GM12891 (cell line): ENCODE data around the gene MTX3. TPM values are rescaled to one million over a fixed set of nuclear protein-coding genes. Genes with fewer than 3 reads are reported as not detected.

ENCODE experiments used
- DNase-seq: peaks from one replicate; pipeline ENCODE4 v3.0.0; 2011; ENCODE audit warnings: low spot score; ENCODE audit not compliant: insufficient read length
- FAIRE-seq: peaks from 2 replicates; lab custom pipeline; 2011; peaks lifted over from hg19 to GRCh38; lab: Jason Lieb, UNC
- PAX5 ChIP-seq: IDR thresholded peaks from 2 replicates; pipeline ENCODE4 v1.6.1; 2011; ENCODE audit warnings: low read length, moderate library complexity, mild to moderate bottlenecking; ENCODE audit not compliant: insufficient read depth, severe bottlenecking
- POLR2A ChIP-seq: IDR thresholded peaks from 2 replicates; pipeline ENCODE4 v1.6.1; 2011; ENCODE audit warnings: low read depth, low read length, control low read depth
- POLR2AphosphoS5 ChIP-seq: IDR thresholded peaks from 2 replicates; pipeline ENCODE4 v1.6.1; 2011; ENCODE audit warnings: low read depth, low read length, control low read depth
- POU2F2 ChIP-seq: IDR thresholded peaks from 2 replicates; pipeline ENCODE4 v1.6.1; 2011; ENCODE audit warnings: low read depth, mild to moderate bottlenecking, control low read depth, low read length, moderate library complexity
- SPI1 ChIP-seq: IDR thresholded peaks from 2 replicates; pipeline ENCODE4 v1.6.1; 2011; ENCODE audit warnings: low read depth, low read length, control low read depth
- TAF1 ChIP-seq: IDR thresholded peaks from 2 replicates; pipeline ENCODE4 v1.6.1; 2011; ENCODE audit warnings: low read depth, low read length, control low read depth
- polyA plus RNA-seq: library from polyadenylated mRNA; unstranded; fragments of >200 nt; gene quantifications from one replicate; pipeline ENCODE4 v1.2.1, GENCODE V29; 2012; ENCODE audit warnings: low read depth, missing spikeins, inconsistent platforms; ENCODE audit not compliant: missing spikeins

MTX3 gene
- 2.3 TPM for polyA plus RNA-seq

GRCh38 chr5:79990598-79991507 lies at the start of gene MTX3:
TSS of gene MTX3 (minus strand) at chr5:79991262. CDS start at chr5:79991238, 24 bp downstream.
- TF ChIP-seq PAX5 = no peak
- TF ChIP-seq POU2F2 = peak; percentile 44; the same call in 1 of the 2 replicates
- peak; percentile 68 for TF ChIP-seq POLR2A
- peak; percentile 73 for TF ChIP-seq TAF1
- peak; percentile 44; the same call in 1 of the 2 replicates for TF ChIP-seq POLR2AphosphoS5
- 0 out of 2 replicates have a peak, but pooled peaks have one; percentile 7 for TF ChIP-seq SPI1
- FAIRE-seq (peak; percentile 92), DNase-seq (peak; percentile 54)

GRCh38 chr5:80039650-80040049 lies 48.6 kb upstream of the MTX3 start:
- TF ChIP-seq POLR2A (no peak), TAF1 (no peak), POLR2AphosphoS5 (no peak), PAX5 (no peak), POU2F2 (no peak), SPI1 (no peak)
- DNase-seq = no peak
- FAIRE-seq = no peak

GRCh38 chr5:80037366-80037765 lies 46.3 kb upstream of the MTX3 start:
- DNase-seq = no peak
- no peak for FAIRE-seq
- TF ChIP-seq SPI1 (no peak), PAX5 (no peak), TAF1 (no peak)

- no peak for DNase-seq
- peak; percentile 35 for FAIRE-seq
Observed at GRCh38 chr5:80036615-80037014, 45.6 kb upstream of the MTX3 start.

GRCh38 chr5:80035839-80036238 lies 44.8 kb upstream of the MTX3 start:
- TF ChIP-seq PAX5 = no peak
- FAIRE-seq (no peak), DNase-seq (no peak)

More at GRCh38 chr5:80036615-80037014, 45.6 kb upstream of the MTX3 start:
- no peak for TF ChIP-seq POLR2AphosphoS5
- no peak for TF ChIP-seq SPI1
- no peak for TF ChIP-seq POLR2A
- TF ChIP-seq TAF1 = no peak
- no peak for TF ChIP-seq PAX5
- no peak for TF ChIP-seq POU2F2

- FAIRE-seq (no peak), DNase-seq (no peak)
- no peak for TF ChIP-seq POLR2AphosphoS5
Observed at GRCh38 chr5:80034962-80035821, 44.1 kb upstream of the MTX3 start, which contains the start of gene THBS4. TSS of gene THBS4 (plus strand) at chr5:80035348. CDS start at chr5:80035538, 190 bp downstream.

- TF ChIP-seq PAX5 (no peak), TAF1 (no peak), POLR2A (no peak), POLR2AphosphoS5 (no peak), POU2F2 (no peak), SPI1 (no peak)
- FAIRE-seq (no peak), DNase-seq (no peak)
Observed at GRCh38 chr5:80034559-80034958, 43.5 kb upstream of the MTX3 start.

GRCh38 chr5:80033513-80033912 lies 42.5 kb upstream of the MTX3 start:
- DNase-seq = no peak
- no peak for TF ChIP-seq POLR2A
- no peak for TF ChIP-seq POLR2AphosphoS5
- no peak for TF ChIP-seq PAX5
- TF ChIP-seq SPI1 = no peak
- no peak for TF ChIP-seq POU2F2
- TF ChIP-seq TAF1 = no peak
- no peak for FAIRE-seq

GRCh38 chr5:80031109-80031508 lies 40.0 kb upstream of the MTX3 start:
- FAIRE-seq (no peak), DNase-seq (no peak)
- TF ChIP-seq PAX5 (no peak), POU2F2 (no peak)

GRCh38 chr5:80026841-80027240 lies 35.8 kb upstream of the MTX3 start:
- no peak for FAIRE-seq
- TF ChIP-seq TAF1 (no peak), POLR2A (no peak), PAX5 (no peak), POLR2AphosphoS5 (no peak), POU2F2 (no peak), SPI1 (no peak)
- DNase-seq = no peak
